GM08714 (cell line): ENCODE results near the gene PLPP4.

Source experiments
- H3K4me3 ChIP-seq: fragments of 200-500 bp; sonication (Bioruptor generic); 2 replicates; pipeline ENCODE4 v1.5.1; 2014; ENCODE audit warnings: mild to moderate bottlenecking, low read length, inconsistent platforms
- ZNF274 ChIP-seq: IDR thresholded peaks from 2 replicates; pipeline ENCODE4 v1.6.1; 2012; ENCODE audit warnings: mild to moderate bottlenecking, low read depth, low read length

PLPP4 gene

DNA sequence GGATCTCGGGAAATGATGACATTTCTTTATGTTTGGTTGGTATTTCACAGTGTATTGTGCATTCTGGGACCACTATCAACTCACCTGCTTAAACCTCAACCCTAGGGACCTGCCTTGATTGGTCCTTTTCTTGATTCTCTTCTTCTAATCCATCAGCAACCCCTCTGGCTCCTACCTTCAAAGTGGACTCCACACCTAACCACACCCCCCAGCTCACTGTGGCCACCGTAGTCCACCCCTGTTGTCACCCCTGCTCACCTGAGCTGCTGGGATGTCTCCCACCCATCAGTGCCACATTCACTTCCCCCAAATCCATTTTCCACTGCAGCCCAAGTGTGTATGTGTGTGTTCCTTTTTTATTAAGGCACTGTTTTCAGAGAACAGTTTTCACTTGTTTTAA is 145.0 kb downstream of the PLPP4 start:
- no peak for TF ChIP-seq ZNF274
- H3K4me3 ChIP-seq = no peak overlapping the region

DNA sequence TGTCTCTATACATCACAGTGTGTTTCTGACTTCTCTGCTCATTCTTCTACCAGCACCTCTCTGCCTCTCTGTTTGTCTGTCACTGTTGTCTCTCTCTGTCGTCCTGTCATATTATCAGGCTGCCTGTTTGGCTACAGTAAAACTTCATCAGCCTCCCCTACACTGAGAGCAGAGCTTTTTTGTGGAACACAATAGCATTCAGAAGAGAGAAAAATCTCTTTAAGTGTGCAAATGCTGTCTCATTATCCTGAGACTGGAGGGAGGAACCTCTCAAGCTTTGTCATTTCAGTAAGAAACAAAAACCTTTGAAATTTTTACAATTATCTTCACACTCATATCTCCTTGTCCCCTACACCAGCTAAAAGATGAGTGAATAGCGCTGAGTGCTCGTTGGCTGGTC is 148.4 kb downstream of the PLPP4 start:
- H3K4me3 ChIP-seq = no peak overlapping the region

DNA sequence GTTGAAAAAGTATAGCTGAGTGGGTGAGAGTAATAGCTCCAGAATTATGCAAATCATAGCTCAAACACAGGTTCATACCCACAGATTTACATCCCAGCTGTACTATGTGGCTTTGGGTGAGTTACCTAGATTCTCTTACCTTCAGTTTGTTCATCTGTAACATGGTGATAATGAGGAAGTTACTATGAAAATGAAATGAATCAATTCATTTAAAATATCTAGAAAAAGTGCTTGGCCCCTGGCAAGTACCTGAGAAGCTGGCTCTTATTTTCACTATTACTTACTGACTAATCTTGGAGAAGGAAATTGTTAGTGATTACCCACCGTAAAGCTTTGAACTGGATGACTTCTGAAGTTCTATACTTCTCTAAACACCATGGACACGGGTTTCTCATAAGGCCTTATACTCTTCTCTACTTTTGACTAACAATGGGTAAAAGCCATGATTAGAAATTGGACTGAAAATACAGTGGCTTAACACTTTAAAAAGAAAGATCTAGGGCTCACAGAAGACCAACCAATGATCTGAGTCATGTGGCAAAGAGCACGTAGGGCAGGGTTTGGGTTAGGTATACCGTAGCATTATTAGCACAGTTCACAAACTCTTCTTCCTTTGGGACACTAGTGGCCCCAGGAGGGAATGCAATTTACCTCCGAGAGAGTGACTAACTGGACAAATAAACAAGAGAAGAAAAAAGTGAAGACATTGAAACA is 149.2 kb downstream of the PLPP4 start:
- TF ChIP-seq ZNF274 = no peak
- no peak overlapping the region for H3K4me3 ChIP-seq

More for the DNA sequence above, 148.4 kb downstream of the PLPP4 start:
- no peak for TF ChIP-seq ZNF274

DNA sequence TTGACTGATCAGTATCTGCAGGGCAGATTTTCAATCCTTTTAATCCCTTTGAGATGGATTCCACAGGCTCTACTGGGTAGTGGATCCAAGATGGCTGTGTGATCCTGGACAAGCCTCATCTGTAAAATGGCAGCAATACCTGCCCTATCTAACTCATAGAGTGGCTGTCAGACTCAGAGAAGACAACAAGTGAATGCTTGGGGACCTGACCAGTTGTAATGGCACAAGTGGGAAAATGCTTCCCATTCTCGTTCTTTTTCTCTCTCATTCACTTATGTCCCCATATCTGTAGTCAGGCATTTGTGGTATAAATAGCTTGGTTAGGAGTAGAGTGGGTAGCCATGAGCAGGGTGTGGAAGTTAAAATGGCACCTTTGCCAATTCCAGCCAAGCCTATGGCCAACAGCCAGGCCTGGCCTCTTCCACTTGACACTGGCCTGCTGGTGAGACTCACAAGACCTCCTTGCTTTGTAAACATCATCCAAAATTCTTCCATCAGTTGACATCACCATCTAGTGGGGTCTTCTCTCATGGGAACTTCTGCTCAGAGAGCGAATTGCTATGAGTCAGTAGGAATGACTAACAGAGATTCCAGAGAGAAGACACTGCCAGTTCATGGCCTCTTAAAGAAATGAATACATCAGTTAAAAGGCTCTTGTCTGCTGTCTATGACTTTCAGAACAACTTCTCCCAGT is 150.1 kb downstream of the PLPP4 start:
- no peak overlapping the region for H3K4me3 ChIP-seq
- TF ChIP-seq ZNF274 = no peak

DNA sequence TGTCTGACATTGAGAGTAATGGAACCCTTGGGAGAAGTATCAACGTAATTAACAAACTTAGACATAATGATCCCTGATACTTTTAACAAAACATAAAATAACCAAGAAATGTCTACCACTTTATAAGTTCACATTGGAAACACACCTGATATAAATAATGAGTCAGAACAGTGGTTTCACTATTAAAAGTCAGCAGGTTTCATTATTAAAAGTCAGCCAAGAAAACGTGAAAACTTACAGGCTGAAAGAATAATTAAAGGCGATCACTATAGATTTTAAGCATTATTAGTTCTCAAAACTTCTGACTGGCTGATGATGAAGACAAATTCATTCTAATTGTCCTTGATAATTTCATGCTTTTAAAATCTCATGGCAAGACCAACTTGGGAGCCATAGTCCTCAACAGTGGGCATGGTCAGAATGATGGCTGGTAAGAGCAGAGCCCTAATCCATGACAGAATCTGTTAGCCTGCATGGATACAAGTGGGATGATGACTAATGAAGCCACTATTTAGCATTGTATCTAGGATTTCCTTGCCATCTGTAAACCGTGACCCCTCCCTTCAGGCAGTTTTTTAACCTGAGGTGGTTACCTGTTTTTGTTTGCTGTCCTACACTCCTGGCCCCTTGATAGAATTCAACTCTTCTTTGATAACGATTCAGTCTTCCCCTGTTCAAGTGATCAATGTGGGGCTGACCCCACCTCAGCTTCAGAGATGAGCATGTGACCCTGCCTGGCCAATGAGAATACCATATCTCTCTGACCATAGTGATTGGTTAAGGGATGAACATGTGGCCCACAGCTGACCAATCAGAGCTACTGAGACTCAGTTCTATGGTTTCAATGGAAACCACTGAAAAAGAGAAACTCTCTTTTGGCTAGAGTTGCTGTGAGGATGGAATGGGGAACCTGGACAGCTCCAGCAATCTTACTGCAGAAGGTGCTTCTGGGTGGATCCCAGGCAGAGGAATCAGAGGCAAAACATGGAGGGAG is 151.0 kb downstream of the PLPP4 start:
- no peak for TF ChIP-seq ZNF274

DNA sequence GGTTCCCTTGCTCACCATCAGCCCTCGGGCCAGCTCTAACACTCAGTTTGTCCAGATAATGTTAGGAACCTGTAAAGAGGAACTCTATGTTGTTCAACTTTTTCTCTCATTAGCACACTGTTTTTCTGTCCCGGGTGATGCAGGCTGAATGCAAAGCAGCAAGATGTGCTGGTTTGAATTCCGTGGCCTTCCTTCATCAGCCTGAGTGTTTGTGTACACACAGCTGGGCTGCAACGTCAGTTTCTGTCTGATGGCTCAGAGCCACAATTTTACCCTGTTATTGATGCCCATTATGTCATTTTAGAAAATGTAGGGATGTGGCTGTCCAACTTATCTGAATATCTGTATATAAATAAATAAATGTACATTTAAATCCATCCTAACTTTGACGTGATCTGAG is 152.0 kb downstream of the PLPP4 start:
- TF ChIP-seq ZNF274 = no peak
- no peak overlapping the region for H3K4me3 ChIP-seq

More for the DNA sequence above, 151.0 kb downstream of the PLPP4 start:
- no peak overlapping the region for H3K4me3 ChIP-seq

DNA sequence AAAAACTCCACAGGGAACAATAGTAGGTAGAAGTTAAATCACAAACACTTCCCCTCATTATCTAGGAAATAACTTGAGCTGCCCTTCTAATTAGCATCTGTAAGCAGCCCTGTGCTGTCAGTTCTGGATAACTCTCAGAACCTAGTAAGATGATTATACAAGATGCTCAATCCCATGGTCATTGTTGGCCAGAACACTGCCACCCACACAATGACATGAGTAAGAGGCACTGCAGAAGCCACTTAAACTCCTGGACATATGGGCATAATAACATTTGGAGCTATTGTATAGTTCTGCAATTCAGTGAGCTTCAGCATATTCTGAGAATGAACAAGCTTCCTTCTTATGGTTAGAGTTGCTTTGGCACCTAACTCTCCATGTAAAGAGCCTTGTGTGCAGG is 153.8 kb downstream of the PLPP4 start:
- H3K4me3 ChIP-seq = no peak overlapping the region
- TF ChIP-seq ZNF274 = no peak

DNA sequence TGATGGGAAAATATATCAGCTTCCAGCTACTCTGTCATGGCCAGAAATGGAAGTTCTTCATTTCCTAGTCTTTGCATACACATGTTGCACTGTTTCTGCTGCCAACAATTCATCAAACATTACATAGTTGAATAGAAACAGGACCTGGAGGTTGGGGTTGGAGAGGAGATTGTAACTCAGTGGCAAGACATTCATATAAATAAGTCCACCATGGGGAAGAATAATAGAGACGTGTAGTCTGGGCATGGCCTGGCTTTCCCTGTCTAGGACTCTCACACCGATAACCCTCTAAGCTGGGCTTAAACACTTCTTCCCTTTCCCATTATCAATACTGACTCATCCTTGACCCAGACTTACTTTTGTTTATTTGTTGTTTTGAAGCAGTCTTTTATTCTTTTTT is 155.7 kb downstream of the PLPP4 start:
- no peak overlapping the region for H3K4me3 ChIP-seq

DNA sequence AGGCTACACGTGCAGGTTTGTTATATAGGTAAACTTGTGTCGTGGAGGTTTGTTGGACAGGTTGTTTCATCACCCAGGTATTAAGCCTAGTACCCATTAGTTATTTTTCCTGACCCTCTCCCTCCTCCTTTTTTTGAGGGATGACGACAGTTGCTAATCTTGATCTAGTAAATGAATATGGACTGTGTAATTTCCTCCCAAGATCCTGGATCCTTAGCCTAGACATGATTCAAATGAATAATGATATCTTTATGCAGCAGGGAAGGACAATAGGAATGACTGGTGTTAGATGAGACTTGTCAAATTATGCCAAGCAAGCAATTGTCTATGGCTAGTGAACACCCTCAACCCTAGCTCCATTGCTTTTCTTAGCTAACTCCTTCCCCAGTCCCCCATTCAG is 156.2 kb downstream of the PLPP4 start:
- TF ChIP-seq ZNF274 = no peak
- no peak overlapping the region for H3K4me3 ChIP-seq

More for the DNA sequence above, 155.7 kb downstream of the PLPP4 start:
- no peak for TF ChIP-seq ZNF274

DNA sequence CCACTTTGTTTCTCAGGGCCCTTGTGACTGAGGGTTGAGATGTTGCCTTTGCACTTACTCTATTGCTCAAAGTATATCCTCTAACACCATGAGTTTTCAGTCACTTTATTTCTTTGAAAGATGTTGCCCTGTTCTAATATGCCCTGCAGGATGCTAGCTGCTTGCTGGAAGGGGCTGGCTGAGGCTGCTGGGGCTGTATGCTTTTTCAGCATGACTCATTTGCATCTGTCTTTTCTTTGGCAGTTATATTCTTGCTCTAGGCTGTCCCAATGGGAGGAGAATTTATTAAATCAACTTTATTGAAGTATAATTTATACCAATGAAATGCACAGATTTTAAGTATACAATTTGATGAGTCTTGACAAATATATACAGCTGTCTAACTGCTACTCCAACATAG is 157.7 kb downstream of the PLPP4 start:
- TF ChIP-seq ZNF274 = no peak
- no peak overlapping the region for H3K4me3 ChIP-seq

DNA sequence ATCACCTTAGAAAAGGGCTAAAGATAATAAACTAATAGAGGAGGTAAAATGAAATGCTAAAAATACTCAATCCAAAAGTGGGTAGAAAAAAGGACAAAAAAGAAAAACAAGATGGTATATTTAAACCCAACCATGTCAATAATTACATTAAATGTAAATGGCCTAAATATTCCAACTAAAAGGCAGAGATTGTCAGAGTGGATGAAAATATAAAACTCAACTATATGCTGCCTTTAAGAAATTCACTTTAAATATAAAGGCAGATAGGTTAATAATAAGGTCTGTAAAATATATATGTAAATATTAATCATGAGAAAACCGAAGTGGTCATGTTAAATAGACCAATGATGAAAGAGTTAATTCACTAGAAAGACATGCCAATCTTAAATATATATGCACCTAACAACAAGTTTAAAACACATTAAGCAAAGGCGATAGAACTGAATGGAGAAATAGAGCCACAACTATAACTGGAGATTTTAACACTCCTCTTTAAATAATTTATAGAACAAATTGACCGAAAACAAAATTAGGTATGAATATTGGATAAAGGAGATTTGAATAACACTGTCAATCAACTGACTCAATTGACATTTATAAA is 159.4 kb downstream of the PLPP4 start:
- no peak overlapping the region for H3K4me3 ChIP-seq
- no peak for TF ChIP-seq ZNF274

DNA sequence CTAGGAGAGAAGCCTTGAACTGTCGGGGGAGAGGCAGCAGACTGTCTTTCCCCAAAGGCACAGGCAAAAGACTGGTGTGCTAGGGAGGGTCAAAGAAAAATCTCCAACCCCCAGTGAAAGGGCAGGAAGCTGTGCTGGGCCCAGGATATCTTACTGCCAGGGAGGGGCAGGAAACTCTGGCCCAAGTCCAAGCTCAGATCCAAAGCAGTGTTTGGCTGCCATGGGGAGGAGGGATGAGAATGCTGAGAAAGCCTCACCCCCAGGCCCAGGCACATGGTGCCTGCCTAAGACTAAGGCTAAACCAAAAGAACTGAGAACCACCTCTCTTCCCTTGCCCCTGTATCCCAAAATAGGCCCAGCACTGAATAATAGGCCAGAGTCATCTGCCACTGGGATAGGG is 171.2 kb downstream of the PLPP4 start:
- no peak for TF ChIP-seq ZNF274
- no peak overlapping the region for H3K4me3 ChIP-seq

DNA sequence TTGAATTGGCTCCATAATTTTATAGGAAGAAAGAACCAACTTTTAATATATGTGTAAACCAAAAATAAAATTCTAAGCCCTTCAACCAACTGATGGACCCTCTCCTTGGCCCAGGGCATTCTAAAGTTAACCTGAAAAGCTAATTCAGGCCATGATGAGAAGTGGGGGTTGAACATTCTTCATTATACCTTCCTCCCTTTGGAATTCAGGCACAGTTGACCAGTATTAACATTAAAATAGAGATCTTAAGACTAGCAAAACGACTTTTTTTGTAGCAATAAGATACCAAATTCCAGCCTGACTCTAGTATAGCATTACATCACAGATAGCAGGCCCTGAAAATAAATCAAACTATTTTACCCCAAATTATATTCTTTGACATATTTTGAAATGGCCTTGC is 173.2 kb downstream of the PLPP4 start:
- no peak for TF ChIP-seq ZNF274
- H3K4me3 ChIP-seq = no peak overlapping the region

DNA sequence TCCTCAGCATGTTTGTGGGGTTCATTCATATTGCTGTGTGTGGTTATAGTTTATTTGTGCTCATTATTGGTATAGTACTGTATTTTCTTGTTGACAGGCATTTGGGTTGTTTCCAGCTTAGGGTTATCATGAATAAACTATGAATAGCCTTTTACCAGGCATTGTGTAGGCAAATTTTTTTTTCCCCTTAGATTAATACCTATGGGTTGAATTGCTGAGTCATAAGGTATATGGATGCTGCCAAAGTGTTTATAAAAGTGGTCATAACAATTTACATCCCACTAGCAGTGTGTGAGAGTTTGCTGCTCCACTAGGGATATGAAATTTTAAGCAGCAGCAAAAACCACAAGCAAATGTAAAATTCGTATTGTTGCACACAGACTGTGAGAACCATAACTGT is 175.0 kb downstream of the PLPP4 start:
- H3K4me3 ChIP-seq = no peak overlapping the region
- TF ChIP-seq ZNF274 = no peak

DNA sequence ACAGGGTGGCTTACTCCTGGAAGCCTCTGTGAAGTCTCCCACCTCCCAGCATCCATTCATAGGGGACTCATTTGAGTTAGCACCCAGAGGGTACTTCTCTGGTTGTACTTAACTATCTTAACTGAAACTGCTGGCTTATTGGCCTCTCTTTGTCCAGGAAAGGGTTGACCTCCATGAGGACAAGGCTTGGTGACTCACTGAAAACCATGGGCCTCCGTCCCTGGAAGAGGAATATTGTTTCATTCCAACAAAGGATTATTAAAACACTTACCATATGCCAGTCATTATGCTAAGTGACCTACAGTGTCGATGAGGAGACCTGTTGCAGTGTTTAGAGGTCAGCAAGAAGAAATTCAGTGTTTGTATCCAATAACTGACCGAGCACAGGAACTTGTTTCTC is 175.9 kb downstream of the PLPP4 start:
- no peak for TF ChIP-seq ZNF274
- H3K4me3 ChIP-seq = no peak overlapping the region
